WTC11 (cell line): ENCODE measurements around the gene MED15. TPM values are rescaled to one million over a fixed set of nuclear protein-coding genes. Genes with fewer than 3 reads are reported as not detected.

ENCODE experiments used
- ATAC-seq: fragments of 200-7000 bp; cut with Tn5 transposase; 2 replicates; pipeline ENCODE4 v1.10.0; 2021; ENCODE audit warnings: mild to moderate bottlenecking, moderate library complexity
- CTCF ChIA-PET: fragments of 300-600 bp; sonication (Branson Sonifier 250); formaldehyde crosslinking; loops from one replicate; lab custom pipeline; 2021; ENCODE audit warnings: antibody characterized with exemption; lab: Charles Lee
- POLR2A ChIA-PET: fragments of 350-600 bp; sonication (Branson Sonifier 250); formaldehyde crosslinking; loops from one replicate; lab custom pipeline; 2021; ENCODE audit warnings: antibody characterized with exemption; lab: Charles Lee
- DNase-seq: peaks from one replicate; pipeline ENCODE4 v3.0.0; 2021; ENCODE audit warnings: low spot score
- H3K27ac Mint-ChIP-seq: 2 replicates; pipeline ENCODE4 v1.8.0; 2021; ENCODE audit warnings: mixed read lengths
- H3K27me3 Mint-ChIP-seq: 2 replicates; pipeline ENCODE4 v1.8.0; 2021; ENCODE audit warnings: low read depth, mild to moderate bottlenecking, moderate library complexity, mixed read lengths
- H3K36me3 Mint-ChIP-seq: 2 replicates; pipeline ENCODE4 v1.8.0; 2021; ENCODE audit warnings: mixed read lengths
- H3K4me1 Mint-ChIP-seq: 2 replicates; pipeline ENCODE4 v1.8.0; 2022; ENCODE audit warnings: mixed read lengths
- H3K4me3 Mint-ChIP-seq: 2 replicates; pipeline ENCODE4 v1.8.0; 2021; ENCODE audit warnings: mild to moderate bottlenecking, moderate library complexity, mixed read lengths
- H3K9me3 Mint-ChIP-seq: 2 replicates; pipeline ENCODE4 v1.8.0; 2021; ENCODE audit warnings: mixed read lengths
- ATF1 ChIP-seq: sonication (generic); formaldehyde crosslinking; IDR thresholded peaks from 2 replicates; pipeline ENCODE4 v1.8.1; 2023; ENCODE audit warnings: mild to moderate bottlenecking, moderate library complexity, missing genetic modification reagents
- CREB1 ChIP-seq: sonication (generic); formaldehyde crosslinking; IDR thresholded peaks from 2 replicates; pipeline ENCODE4 v1.8.0; 2023; ENCODE audit warnings: mild to moderate bottlenecking, missing genetic modification reagents
- ETV6 ChIP-seq: sonication (generic); formaldehyde crosslinking; IDR thresholded peaks from 2 replicates; pipeline ENCODE4 v1.8.1; 2022; ENCODE audit warnings: mild to moderate bottlenecking, missing genetic modification reagents
- FOXK1 ChIP-seq: sonication (generic); formaldehyde crosslinking; IDR thresholded peaks from 2 replicates; pipeline ENCODE4 v1.8.0; 2022; ENCODE audit warnings: mild to moderate bottlenecking, moderate library complexity, missing genetic modification reagents
- GTF2I ChIP-seq: fragments of 250-450 bp; sonication (Bioruptor Pico); conservative IDR thresholded peaks from 2 replicates; pipeline ENCODE4 v1.4.0; 2021; ENCODE audit warnings: mild to moderate bottlenecking
- IRF2 ChIP-seq: sonication (generic); formaldehyde crosslinking; IDR thresholded peaks from 2 replicates; pipeline ENCODE4 v1.8.0; 2022; ENCODE audit warnings: low read depth, missing genetic modification reagents, borderline replicate concordance
- JAZF1 ChIP-seq: fragments of 250-450 bp; sonication (Bioruptor Pico); IDR thresholded peaks from 2 replicates; pipeline ENCODE4 v1.9.0; 2021; ENCODE audit warnings: moderate library complexity, mild to moderate bottlenecking, inconsistent platforms
- MYBL2 ChIP-seq: sonication (generic); formaldehyde crosslinking; IDR thresholded peaks from 2 replicates; pipeline ENCODE4 v1.8.1; 2023; ENCODE audit warnings: mild to moderate bottlenecking, moderate library complexity, missing genetic modification reagents
- NFATC4 ChIP-seq: fragments of 250-450 bp; sonication (Bioruptor Pico); IDR thresholded peaks from 2 replicates; pipeline ENCODE4 v1.9.0; 2021; ENCODE audit warnings: mild to moderate bottlenecking
- NFE2L1 ChIP-seq: sonication (generic); formaldehyde crosslinking; IDR thresholded peaks from 2 replicates; pipeline ENCODE4 v1.8.1; 2023; ENCODE audit warnings: missing genetic modification reagents
- NR1H2 ChIP-seq: sonication (generic); formaldehyde crosslinking; IDR thresholded peaks from 2 replicates; pipeline ENCODE4 v1.9.0; 2021; ENCODE audit warnings: mild to moderate bottlenecking, moderate library complexity, missing genetic modification reagents
- SMAD4 ChIP-seq: sonication (generic); formaldehyde crosslinking; IDR thresholded peaks from 2 replicates; pipeline ENCODE4 v1.8.0; 2022; ENCODE audit warnings: mild to moderate bottlenecking, missing genetic modification reagents
- ZNF396 ChIP-seq: fragments of 250-450 bp; sonication (Bioruptor Pico); IDR thresholded peaks from 2 replicates; pipeline ENCODE4 v1.8.0; 2021; ENCODE audit warnings: mild to moderate bottlenecking, moderate library complexity, borderline replicate concordance
- ZNF416 ChIP-seq: fragments of 250-450 bp; sonication (Bioruptor Pico); IDR thresholded peaks from 2 replicates; pipeline ENCODE4 v1.9.0; 2021; ENCODE audit warnings: mild to moderate bottlenecking, inconsistent platforms
- ZNF671 ChIP-seq: fragments of 250-450 bp; sonication (Bioruptor Pico); IDR thresholded peaks from 2 replicates; pipeline ENCODE4 v1.8.0; 2021; ENCODE audit warnings: mild to moderate bottlenecking
- total RNA-seq: library from RNA; stranded (reverse); gene quantifications from 3 replicates; pipeline ENCODE4 v1.2.3, GENCODE V29; 2021
- TF ChIP-seq, protein P1 (sequence below): sonication (generic); formaldehyde crosslinking; IDR thresholded peaks from 2 replicates; pipeline ENCODE4 v1.8.1; 2023; ENCODE audit warnings: mild to moderate bottlenecking, moderate library complexity, missing genetic modification reagents
- TF ChIP-seq, protein P2 (sequence below): fragments of 250-450 bp; sonication (Bioruptor Pico); IDR thresholded peaks from 2 replicates; pipeline ENCODE4 v1.9.0; 2021; ENCODE audit warnings: mild to moderate bottlenecking, borderline replicate concordance
- TF ChIP-seq, protein P3 (sequence below): sonication (generic); formaldehyde crosslinking; IDR thresholded peaks from 2 replicates; pipeline ENCODE4 v1.8.1; 2022; ENCODE audit warnings: missing genetic modification reagents, borderline replicate concordance
- TF ChIP-seq, protein P4 (sequence below): fragments of 200-600 bp; IDR thresholded peaks from 2 replicates; pipeline ENCODE4 v1.8.0; 2022; ENCODE audit warnings: antibody characterized with exemption
- TF ChIP-seq, protein P5 (sequence below): fragments of 250-450 bp; sonication (Bioruptor Pico); IDR thresholded peaks from 2 replicates; pipeline ENCODE4 v2.1.2; 2022; ENCODE audit warnings: mild to moderate bottlenecking, moderate library complexity
- TF ChIP-seq, protein P6 (sequence below): sonication (generic); formaldehyde crosslinking; IDR thresholded peaks from 2 replicates; pipeline ENCODE4 v1.8.1; 2022; ENCODE audit warnings: low read depth, mild to moderate bottlenecking, moderate library complexity, missing genetic modification reagents, borderline replicate concordance
- TF ChIP-seq, protein P7 (sequence below): sonication (generic); formaldehyde crosslinking; IDR thresholded peaks from 2 replicates; pipeline ENCODE4 v1.8.0; 2022; ENCODE audit warnings: mild to moderate bottlenecking, missing genetic modification reagents
- TF ChIP-seq, protein P8 (sequence below): fragments of 250-450 bp; sonication (Bioruptor Pico); IDR thresholded peaks from 2 replicates; pipeline ENCODE4 v1.9.0; 2021; ENCODE audit warnings: moderate library complexity, mild to moderate bottlenecking, inconsistent platforms, borderline replicate concordance

Gene MED15
- total RNA-seq, 1 experiment from 2014 or later, result 67.7 TPM

DNA sequence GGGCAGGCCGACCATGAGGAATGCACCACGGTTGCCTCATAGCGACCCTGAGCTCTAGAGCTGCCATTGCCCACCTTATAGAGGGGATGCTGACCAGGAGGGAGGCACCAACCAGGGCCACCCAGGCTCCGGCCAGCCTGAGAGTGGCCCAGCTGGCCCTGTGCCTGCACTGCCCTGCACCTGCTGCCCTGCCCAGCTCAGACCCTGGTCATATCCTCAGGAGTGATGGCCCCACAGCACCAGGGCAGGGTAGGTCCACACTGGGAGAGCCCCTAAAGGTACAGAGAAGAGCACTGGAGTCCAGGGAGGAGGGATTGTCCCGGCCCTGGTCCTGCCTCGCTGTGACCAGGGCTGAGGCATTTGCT lies 127.8 kb downstream of the MED15 start (continued):
- TF ChIP-seq, protein P1, sequence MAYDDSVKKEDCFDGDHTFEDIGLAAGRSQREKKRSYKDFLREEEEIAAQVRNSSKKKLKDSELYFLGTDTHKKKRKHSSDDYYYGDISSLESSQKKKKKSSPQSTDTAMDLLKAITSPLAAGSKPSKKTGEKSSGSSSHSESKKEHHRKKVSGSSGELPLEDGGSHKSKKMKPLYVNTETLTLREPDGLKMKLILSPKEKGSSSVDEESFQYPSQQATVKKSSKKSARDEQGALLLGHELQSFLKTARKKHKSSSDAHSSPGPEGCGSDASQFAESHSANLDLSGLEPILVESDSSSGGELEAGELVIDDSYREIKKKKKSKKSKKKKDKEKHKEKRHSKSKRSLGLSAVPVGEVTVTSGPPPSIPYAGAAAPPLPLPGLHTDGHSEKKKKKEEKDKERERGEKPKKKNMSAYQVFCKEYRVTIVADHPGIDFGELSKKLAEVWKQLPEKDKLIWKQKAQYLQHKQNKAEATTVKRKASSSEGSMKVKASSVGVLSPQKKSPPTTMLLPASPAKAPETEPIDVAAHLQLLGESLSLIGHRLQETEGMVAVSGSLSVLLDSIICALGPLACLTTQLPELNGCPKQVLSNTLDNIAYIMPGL (CRISPR knock-in tag), result no peak
- TF ChIP-seq ZNF396 (CRISPR knock-in tag), result no peak
- no peak for TF ChIP-seq IRF2 (CRISPR knock-in tag)
- TF ChIP-seq NFE2L1 (CRISPR knock-in tag), result no peak
- TF ChIP-seq FOXK1 (CRISPR knock-in tag), result no peak
- no peak for TF ChIP-seq ETV6 (CRISPR knock-in tag)
- TF ChIP-seq ATF1, result no peak
- no peak for TF ChIP-seq CREB1 (CRISPR knock-in tag)
- TF ChIP-seq JAZF1, result no peak
- TF ChIP-seq NFATC4 (CRISPR knock-in tag), result no peak

DNA sequence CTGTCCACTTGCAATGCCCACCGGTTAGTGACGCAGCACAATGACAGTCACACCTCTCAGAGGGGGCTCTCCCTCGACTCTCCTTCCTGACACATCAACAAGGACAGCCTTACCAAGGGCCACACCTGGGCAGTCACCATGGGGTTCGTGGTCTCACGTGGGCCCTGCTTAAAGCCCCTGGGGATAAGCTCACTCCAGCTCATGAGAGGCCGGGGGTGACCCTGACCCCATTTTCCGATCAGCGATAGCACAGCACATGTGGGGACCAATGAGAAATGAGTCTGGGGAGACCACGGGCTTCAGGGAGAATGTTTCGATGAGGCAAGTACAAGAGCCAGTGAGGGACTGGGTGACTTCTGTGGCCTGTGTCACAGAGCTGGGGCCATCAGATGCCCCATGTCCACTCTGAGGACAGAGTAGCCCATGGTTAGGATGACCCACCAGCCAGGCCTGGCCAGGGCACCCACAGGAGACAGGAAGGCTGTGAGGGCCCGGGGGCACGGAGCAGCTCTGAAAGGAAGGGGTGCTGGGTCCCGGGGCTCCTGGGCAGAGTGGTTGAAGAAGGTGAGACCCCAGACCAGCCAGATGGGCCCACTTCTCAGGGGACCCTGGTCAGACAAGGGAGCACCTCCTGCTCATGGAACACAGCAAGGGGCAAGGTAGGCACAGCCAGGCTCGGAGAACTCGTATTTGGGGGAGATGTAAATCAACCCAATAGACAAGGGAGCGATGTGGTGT lies 128.8 kb downstream of the MED15 start:
- Mint-ChIP-seq H3K27ac (no peak overlapping the region), H3K27me3 (no peaks in the 10 kb centered on the region), H3K4me3 (no peak overlapping the region), H3K9me3 (peaks cover 6% of the 10 kb centered on the region), H3K36me3 (no peaks in the 10 kb centered on the region), H3K4me1 (no peaks in the 10 kb centered on the region)
- DNase-seq (no peak), ATAC-seq (no peak)
- ChIA-PET CTCF (no interaction called here), POLR2A (no interaction called here)
- no peak for TF ChIP-seq ZNF671 (CRISPR knock-in tag)
- no peak for TF ChIP-seq SMAD4 (CRISPR knock-in tag)
- TF ChIP-seq, protein P2, sequence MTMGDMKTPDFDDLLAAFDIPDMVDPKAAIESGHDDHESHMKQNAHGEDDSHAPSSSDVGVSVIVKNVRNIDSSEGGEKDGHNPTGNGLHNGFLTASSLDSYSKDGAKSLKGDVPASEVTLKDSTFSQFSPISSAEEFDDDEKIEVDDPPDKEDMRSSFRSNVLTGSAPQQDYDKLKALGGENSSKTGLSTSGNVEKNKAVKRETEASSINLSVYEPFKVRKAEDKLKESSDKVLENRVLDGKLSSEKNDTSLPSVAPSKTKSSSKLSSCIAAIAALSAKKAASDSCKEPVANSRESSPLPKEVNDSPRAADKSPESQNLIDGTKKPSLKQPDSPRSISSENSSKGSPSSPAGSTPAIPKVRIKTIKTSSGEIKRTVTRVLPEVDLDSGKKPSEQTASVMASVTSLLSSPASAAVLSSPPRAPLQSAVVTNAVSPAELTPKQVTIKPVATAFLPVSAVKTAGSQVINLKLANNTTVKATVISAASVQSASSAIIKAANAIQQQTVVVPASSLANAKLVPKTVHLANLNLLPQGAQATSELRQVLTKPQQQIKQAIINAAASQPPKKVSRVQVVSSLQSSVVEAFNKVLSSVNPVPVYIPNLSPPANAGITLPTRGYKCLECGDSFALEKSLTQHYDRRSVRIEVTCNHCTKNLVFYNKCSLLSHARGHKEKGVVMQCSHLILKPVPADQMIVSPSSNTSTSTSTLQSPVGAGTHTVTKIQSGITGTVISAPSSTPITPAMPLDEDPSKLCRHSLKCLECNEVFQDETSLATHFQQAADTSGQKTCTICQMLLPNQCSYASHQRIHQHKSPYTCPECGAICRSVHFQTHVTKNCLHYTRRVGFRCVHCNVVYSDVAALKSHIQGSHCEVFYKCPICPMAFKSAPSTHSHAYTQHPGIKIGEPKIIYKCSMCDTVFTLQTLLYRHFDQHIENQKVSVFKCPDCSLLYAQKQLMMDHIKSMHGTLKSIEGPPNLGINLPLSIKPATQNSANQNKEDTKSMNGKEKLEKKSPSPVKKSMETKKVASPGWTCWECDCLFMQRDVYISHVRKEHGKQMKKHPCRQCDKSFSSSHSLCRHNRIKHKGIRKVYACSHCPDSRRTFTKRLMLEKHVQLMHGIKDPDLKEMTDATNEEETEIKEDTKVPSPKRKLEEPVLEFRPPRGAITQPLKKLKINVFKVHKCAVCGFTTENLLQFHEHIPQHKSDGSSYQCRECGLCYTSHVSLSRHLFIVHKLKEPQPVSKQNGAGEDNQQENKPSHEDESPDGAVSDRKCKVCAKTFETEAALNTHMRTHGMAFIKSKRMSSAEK, result no peak
- no peak for TF ChIP-seq NR1H2 (CRISPR knock-in tag)
- TF ChIP-seq, protein P3, sequence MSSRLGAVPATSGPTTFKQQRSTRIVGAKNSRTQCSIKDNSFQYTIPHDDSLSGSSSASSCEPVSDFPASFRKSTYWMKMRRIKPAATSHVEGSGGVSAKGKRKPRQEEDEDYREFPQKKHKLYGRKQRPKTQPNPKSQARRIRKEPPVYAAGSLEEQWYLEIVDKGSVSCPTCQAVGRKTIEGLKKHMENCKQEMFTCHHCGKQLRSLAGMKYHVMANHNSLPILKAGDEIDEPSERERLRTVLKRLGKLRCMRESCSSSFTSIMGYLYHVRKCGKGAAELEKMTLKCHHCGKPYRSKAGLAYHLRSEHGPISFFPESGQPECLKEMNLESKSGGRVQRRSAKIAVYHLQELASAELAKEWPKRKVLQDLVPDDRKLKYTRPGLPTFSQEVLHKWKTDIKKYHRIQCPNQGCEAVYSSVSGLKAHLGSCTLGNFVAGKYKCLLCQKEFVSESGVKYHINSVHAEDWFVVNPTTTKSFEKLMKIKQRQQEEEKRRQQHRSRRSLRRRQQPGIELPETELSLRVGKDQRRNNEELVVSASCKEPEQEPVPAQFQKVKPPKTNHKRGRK (CRISPR knock-in tag), result no peak
- TF ChIP-seq, protein P4, sequence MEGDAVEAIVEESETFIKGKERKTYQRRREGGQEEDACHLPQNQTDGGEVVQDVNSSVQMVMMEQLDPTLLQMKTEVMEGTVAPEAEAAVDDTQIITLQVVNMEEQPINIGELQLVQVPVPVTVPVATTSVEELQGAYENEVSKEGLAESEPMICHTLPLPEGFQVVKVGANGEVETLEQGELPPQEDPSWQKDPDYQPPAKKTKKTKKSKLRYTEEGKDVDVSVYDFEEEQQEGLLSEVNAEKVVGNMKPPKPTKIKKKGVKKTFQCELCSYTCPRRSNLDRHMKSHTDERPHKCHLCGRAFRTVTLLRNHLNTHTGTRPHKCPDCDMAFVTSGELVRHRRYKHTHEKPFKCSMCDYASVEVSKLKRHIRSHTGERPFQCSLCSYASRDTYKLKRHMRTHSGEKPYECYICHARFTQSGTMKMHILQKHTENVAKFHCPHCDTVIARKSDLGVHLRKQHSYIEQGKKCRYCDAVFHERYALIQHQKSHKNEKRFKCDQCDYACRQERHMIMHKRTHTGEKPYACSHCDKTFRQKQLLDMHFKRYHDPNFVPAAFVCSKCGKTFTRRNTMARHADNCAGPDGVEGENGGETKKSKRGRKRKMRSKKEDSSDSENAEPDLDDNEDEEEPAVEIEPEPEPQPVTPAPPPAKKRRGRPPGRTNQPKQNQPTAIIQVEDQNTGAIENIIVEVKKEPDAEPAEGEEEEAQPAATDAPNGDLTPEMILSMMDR, result no peak
- no peak for TF ChIP-seq ZNF416 (CRISPR knock-in tag)
- TF ChIP-seq, protein P5, sequence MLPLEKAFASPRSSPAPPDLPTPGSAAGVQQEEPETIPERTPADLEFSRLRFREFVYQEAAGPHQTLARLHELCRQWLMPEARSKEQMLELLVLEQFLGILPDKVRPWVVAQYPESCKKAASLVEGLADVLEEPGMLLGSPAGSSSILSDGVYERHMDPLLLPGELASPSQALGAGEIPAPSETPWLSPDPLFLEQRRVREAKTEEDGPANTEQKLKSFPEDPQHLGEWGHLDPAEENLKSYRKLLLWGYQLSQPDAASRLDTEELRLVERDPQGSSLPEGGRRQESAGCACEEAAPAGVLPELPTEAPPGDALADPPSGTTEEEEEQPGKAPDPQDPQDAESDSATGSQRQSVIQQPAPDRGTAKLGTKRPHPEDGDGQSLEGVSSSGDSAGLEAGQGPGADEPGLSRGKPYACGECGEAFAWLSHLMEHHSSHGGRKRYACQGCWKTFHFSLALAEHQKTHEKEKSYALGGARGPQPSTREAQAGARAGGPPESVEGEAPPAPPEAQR (CRISPR knock-in tag), result no peak
- TF ChIP-seq, protein P6, sequence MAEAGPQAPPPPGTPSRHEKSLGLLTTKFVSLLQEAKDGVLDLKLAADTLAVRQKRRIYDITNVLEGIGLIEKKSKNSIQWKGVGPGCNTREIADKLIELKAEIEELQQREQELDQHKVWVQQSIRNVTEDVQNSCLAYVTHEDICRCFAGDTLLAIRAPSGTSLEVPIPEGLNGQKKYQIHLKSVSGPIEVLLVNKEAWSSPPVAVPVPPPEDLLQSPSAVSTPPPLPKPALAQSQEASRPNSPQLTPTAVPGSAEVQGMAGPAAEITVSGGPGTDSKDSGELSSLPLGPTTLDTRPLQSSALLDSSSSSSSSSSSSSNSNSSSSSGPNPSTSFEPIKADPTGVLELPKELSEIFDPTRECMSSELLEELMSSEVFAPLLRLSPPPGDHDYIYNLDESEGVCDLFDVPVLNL (CRISPR knock-in tag), result no peak
- TF ChIP-seq, protein P7, sequence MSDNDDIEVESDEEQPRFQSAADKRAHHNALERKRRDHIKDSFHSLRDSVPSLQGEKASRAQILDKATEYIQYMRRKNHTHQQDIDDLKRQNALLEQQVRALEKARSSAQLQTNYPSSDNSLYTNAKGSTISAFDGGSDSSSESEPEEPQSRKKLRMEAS (CRISPR knock-in tag), result no peak
- no peak for TF ChIP-seq GTF2I
- TF ChIP-seq, protein P8, sequence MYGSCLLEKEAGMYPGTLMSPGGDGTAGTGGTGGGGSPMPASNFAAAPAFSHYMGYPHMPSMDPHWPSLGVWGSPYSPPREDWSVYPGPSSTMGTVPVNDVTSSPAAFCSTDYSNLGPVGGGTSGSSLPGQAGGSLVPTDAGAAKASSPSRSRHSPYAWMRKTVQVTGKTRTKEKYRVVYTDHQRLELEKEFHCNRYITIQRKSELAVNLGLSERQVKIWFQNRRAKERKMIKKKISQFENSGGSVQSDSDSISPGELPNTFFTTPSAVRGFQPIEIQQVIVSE (CRISPR knock-in tag), result no peak
- TF ChIP-seq MYBL2, result no peak
